Right lobe of liver (tissue), 6 donors: ENCODE data around the gene ACOT13. TPM values are rescaled to one million over a fixed set of nuclear protein-coding genes. Genes with fewer than 3 reads are reported as not detected.
"Not testable (repeated sequence)": the region's sequence is repeated elsewhere in the genome, so short reads cannot be mapped to it uniquely, and the experiment has no call there.

Experiments used
- ATAC-seq, 4 donors: fragments of 200-7000 bp; cut with Tn5 transposase; one replicate each; pipeline ENCODE4 v1.9.1; 2020; ENCODE audit warnings: mild to moderate bottlenecking in 4 of 4, moderate library complexity in 4 of 4
- DNase-seq, 3 donors: peaks; one replicate each; pipeline ENCODE4 v3.0.0-alpha.2; 2020
- H3K27ac ChIP-seq, 3 donors: fragments of 200-600 bp; one replicate each; pipeline ENCODE4 v1.8.0; 2022
- H3K27me3 ChIP-seq, 2 donors: fragments of 200-600 bp; one replicate each; pipeline ENCODE4 v1.8.0; 2022
- H3K36me3 ChIP-seq, 4 donors: fragments of 200-600 bp; sonication (generic) in 1 of 4; one replicate each; pipeline versions ENCODE4 v1.5.1 to v1.8.0; 2017 to 2022; ENCODE audit warnings: control low read depth in 1 of 4
- H3K4me1 ChIP-seq, 4 donors: fragments of 200-600 bp; sonication (generic) in 1 of 4; one replicate each; pipeline versions ENCODE4 v1.5.1 to v1.8.0; 2017 to 2022; ENCODE audit warnings: control low read depth in 1 of 4
- H3K4me3 ChIP-seq, 3 donors: fragments of 200-600 bp; one replicate each; pipeline ENCODE4 v1.8.0; 2022
- H3K9me3 ChIP-seq, 4 donors: fragments of 200-600 bp; sonication (generic) in 1 of 4; one replicate each; pipeline versions ENCODE4 v1.5.1 to v1.8.0; 2017 to 2022; ENCODE audit warnings: control low read depth in 1 of 4
- CTCF ChIP-seq, 4 donors: fragments of 200-600 bp in 3 of 4; fragments of 450-650 bp in 1 of 4; IDR thresholded peaks; one replicate each; pipeline versions ENCODE4 v1.5.1 to v1.8.0; 2016 to 2022; ENCODE audit warnings: antibody characterized with exemption in 4 of 4, mild to moderate bottlenecking in 2 of 4
- POLR2A ChIP-seq: fragments of 450-650 bp; IDR thresholded peaks from one replicate; pipeline ENCODE4 v1.6.1; 2017; ENCODE audit warnings: antibody characterized with exemption, mild to moderate bottlenecking
- WGBS: methylation state at CpG from one replicate; pipeline ENCODE4 v1.1.6; 2018; ENCODE audit warnings: low coverage, low lambda C conversion rate; ENCODE audit not compliant: insufficient coverage; ENCODE audit errors: missing lambda C conversion rate; 5-methylcytosine and 5-hydroxymethylcytosine counted together
- intact Hi-C, 2 donors: fragments of 100-400 bp; cut with DNase I; formaldehyde crosslinking; loops; one replicate each; pipeline versions ENCODE4 v1.11.2 to v1.14.1; 2022
- total RNA-seq, 6 experiments: library from RNA; depleted of rRNA in 2 of 6; stranded (reverse); fragments of >200 nt in 2 of 6; fragmentation: NEBNext Ultra II Directional in 3 of 6; extraction: Animal tissue kit (Norgen Biotek cat#: 25700) in 3 of 6; gene quantifications; one replicate each; pipeline versions ENCODE4 v1.1.0 to v1.2.4, GENCODE V29; 2016 to 2023
- donor health status: DM: no; HTN: yes; CAD: no.
- donor health status: DM: no; HTN: no; CAD: no.
- donor health status: DM: no; HTN: no; CAD: no.
- donor health status: DM: no; HTN: yes; CAD: no.
- donor health status: DM: no; HTN: yes; CAD: no.

The ACOT13 gene
- total RNA-seq, 6 experiments from 2014 or later: 14.0 to 53.6 (median 43.4) TPM

- no peaks in the 10 kb centered on the region for H3K9me3 ChIP-seq
- WGBS: 83% methylated on average over 4 of the region's 4 CpGs
- intact Hi-C loops: no loop called here
- no peak overlapping the region for H3K4me3 ChIP-seq
- H3K27ac ChIP-seq: no peak overlapping the region
- peaks cover 0 to 14% (median 3%) of the 10 kb centered on the region in 4 donors for H3K4me1 ChIP-seq
- H3K36me3 ChIP-seq: peaks cover 13 to 100% (median 59%) of the 10 kb centered on the region in 4 donors
- TF ChIP-seq CTCF (IDR thresholded peaks at IDR 0.05) (no peak), POLR2A (no peak)
- DNase-seq: no peak
- ATAC-seq: no peak
- H3K27me3 ChIP-seq: no peaks in the 10 kb centered on the region
These were observed 42.3 kb downstream of the ACOT13 start for GRCh38 chr6:24709014-24709711.

GRCh38 chr6:24710519-24711303 lies 43.8 kb downstream of the ACOT13 start:
- no peak for TF ChIP-seq POLR2A
- H3K9me3 ChIP-seq: no peaks in the 10 kb centered on the region
- ATAC-seq (no peak), DNase-seq (no peak)
- WGBS: 80% methylated on average over 8 of the region's 10 CpGs
- H3K27me3 ChIP-seq: no peaks in the 10 kb centered on the region
- intact Hi-C loops: loop anchor here in 1 of 2 donors (10.0 kb wide), 1 partner anchor 54 kb away; no protein-coding TSS in a partner anchor
- peaks cover 9 to 100% (median 58%) of the 10 kb centered on the region in 4 donors for H3K36me3 ChIP-seq
- peaks cover 0 to 23% (median 4%) of the 10 kb centered on the region in 4 donors for H3K4me1 ChIP-seq
- no peak overlapping the region for H3K27ac ChIP-seq
- no peak overlapping the region for H3K4me3 ChIP-seq

GRCh38 chr6:24716602-24717148 lies 49.8 kb downstream of the ACOT13 start:
- not testable (repeated sequence) for H3K27me3 ChIP-seq, DNase-seq, H3K27ac ChIP-seq, H3K9me3 ChIP-seq, ATAC-seq
- Histone ChIP-seq H3K4me1 (peaks cover 0 to 49% (median 14%) of the 10 kb centered on the region in 4 donors), H3K36me3 (peaks cover 0 to 49% (median 29%) of the 10 kb centered on the region in 4 donors), H3K4me3 (peak overlapping the region; percentile 76 to 96 (median 96))
- 71% methylated on average over 7 of the region's 7 CpGs for WGBS
- intact Hi-C loops: loop anchor here in 1 of 2 donors (10.0 kb wide), 1 partner anchor 48 kb away; no protein-coding TSS in a partner anchor

GRCh38 chr6:24718449-24719124 lies 51.7 kb downstream of the ACOT13 start:
- TF ChIP-seq CTCF (IDR thresholded peaks at IDR 0.05): no peak
- WGBS: 2% methylated on average over 8 of the region's 8 CpGs
- Histone ChIP-seq H3K27me3 (no peaks in the 10 kb centered on the region), H3K36me3 (peaks cover 0 to 30% (median 16%) of the 10 kb centered on the region in 4 donors), H3K27ac (peak overlapping the region; percentile 93 to 99 (median 99)), H3K4me1 (peaks cover 0 to 41% (median 14%) of the 10 kb centered on the region in 4 donors), H3K9me3 (no peaks in the 10 kb centered on the region), H3K4me3 (peak overlapping the region; percentile 76 to 96 (median 96))
- ATAC-seq (no peak), DNase-seq (no peak)
- intact Hi-C loops: loop anchor here in 1 of 2 donors (10.0 kb wide), 1 partner anchor 46 kb away; no protein-coding TSS in a partner anchor
